Measurements from ENCODE around the gene GAB2. TPM values are rescaled to one million over a fixed set of nuclear protein-coding genes. Genes with fewer than 3 reads are reported as not detected.

GAB2 gene
- total and polyA plus RNA-seq, 2 donors (not counting 1 experiment from before 2014, with no cell fraction given), result 5.8 to 85.9 TPM

DNA sequence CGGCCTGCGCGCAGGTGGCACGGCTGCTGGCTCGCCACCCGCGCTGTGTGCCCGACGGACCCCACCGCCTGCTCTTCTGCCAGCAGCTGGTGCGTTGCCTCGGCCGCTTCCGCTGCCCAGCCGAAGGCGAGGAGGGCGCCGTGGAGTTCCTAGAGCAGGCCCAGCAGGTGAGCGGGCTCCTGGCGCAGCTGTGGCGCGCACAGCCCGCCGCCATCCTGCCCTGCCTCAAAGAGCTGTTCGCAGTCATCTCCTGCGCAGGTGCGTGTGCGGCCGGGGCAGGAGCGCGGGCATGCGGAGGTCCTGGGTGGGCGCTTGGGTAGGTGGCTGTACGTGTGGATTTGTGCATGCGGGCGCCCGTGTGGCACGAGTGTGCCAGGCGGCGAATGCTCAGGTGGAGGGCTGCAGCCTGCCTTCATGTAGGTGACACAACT, 220.9 kb downstream of the GAB2 start:
- H3K36me3 ChIP-seq (replicated peaks in 1 of 2; ENCODE audit: control extremely low read depth in 1 of 2, control insufficient read depth in 1 of 2, extremely low read depth in 1 of 2, insufficient read depth in 2 of 2, low read length in 1 of 2), result peaks cover 0 to 4% of the 10 kb centered on the region in 2 experiments
- H3K79me2 ChIP-seq (ENCODE audit: control insufficient read depth, insufficient read depth, low read length), result no peaks in the 10 kb centered on the region
- Mint-ChIP-seq H3K27me3 (no peaks in the 10 kb centered on the region), H3K9me3 (ENCODE audit: insufficient read depth) (no peaks in the 10 kb centered on the region), H3K4me3 (no peak overlapping the region), H3K27ac (no peak overlapping the region), H3K4me1 (peaks cover 7% of the 10 kb centered on the region)
- ATAC-seq (ENCODE audit: low read depth), result no peak
- TF ChIP-seq EZH2 (IDR thresholded peaks at IDR 0.05; ENCODE audit: borderline replicate concordance, insufficient read depth, low read depth, low read length, poor library complexity, severe bottlenecking), result no peak
- TF ChIP-seq, protein P1, sequence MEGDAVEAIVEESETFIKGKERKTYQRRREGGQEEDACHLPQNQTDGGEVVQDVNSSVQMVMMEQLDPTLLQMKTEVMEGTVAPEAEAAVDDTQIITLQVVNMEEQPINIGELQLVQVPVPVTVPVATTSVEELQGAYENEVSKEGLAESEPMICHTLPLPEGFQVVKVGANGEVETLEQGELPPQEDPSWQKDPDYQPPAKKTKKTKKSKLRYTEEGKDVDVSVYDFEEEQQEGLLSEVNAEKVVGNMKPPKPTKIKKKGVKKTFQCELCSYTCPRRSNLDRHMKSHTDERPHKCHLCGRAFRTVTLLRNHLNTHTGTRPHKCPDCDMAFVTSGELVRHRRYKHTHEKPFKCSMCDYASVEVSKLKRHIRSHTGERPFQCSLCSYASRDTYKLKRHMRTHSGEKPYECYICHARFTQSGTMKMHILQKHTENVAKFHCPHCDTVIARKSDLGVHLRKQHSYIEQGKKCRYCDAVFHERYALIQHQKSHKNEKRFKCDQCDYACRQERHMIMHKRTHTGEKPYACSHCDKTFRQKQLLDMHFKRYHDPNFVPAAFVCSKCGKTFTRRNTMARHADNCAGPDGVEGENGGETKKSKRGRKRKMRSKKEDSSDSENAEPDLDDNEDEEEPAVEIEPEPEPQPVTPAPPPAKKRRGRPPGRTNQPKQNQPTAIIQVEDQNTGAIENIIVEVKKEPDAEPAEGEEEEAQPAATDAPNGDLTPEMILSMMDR (IDR thresholded peaks at IDR 0.05), result no peak
- ChIA-PET POLR2A (no interaction called here), CTCF (interaction anchor here (1.2 kb wide), 1 partner anchor 368 kb away, joined by 3 read pairs; no protein-coding TSS in a partner anchor)
- 93% methylated on average over 40 of the region's 40 CpGs for WGBS (ENCODE audit: insufficient coverage)
- H3K4me3 ChIP-seq (ENCODE audit: control extremely low read depth in 1 of 5, extremely low read depth in 1 of 5, insufficient read depth in 1 of 5, low read depth in 2 of 5, low read length in 4 of 5), result no peak overlapping the region
- peaks cover 0 to 3% (median 0%) of the 10 kb centered on the region in 3 donors for H3K9me3 ChIP-seq (ENCODE audit: control extremely low read depth in 1 of 3, control insufficient read depth in 2 of 3, insufficient read depth in 1 of 3, low read length in 2 of 3)
- intact Hi-C loops (cut with micrococcal nuclease), result no loop called here
- no peaks in the 10 kb centered on the region for H3K27me3 ChIP-seq (replicated peaks in 1 of 4; ENCODE audit: control extremely low read depth in 1 of 4, control insufficient read depth in 3 of 4, insufficient read depth in 4 of 4, low read length in 3 of 4)
- no peak for DNase-seq
- H4K20me1 ChIP-seq (ENCODE audit: control insufficient read depth, insufficient read depth, low read length, poor library complexity, severe bottlenecking), result no peaks in the 10 kb centered on the region
- H3K27ac ChIP-seq (ENCODE audit: low read length in 2 of 2), result no peak overlapping the region
- H3K4me1 ChIP-seq (ENCODE audit: control insufficient read depth in 2 of 2, insufficient read depth in 2 of 2, low read length in 2 of 2), result peaks cover 4 to 5% of the 10 kb centered on the region in 2 donors
- H3K4me2 ChIP-seq (replicated peaks; ENCODE audit: low read depth, low read length, poor library complexity, severe bottlenecking), result no peak overlapping the region
- no peak overlapping the region for H3K9ac ChIP-seq (ENCODE audit: low read length)
- no peak overlapping the region for H2AFZ ChIP-seq (ENCODE audit: insufficient read depth, low read depth, low read length, poor library complexity, severe bottlenecking)

DNA sequence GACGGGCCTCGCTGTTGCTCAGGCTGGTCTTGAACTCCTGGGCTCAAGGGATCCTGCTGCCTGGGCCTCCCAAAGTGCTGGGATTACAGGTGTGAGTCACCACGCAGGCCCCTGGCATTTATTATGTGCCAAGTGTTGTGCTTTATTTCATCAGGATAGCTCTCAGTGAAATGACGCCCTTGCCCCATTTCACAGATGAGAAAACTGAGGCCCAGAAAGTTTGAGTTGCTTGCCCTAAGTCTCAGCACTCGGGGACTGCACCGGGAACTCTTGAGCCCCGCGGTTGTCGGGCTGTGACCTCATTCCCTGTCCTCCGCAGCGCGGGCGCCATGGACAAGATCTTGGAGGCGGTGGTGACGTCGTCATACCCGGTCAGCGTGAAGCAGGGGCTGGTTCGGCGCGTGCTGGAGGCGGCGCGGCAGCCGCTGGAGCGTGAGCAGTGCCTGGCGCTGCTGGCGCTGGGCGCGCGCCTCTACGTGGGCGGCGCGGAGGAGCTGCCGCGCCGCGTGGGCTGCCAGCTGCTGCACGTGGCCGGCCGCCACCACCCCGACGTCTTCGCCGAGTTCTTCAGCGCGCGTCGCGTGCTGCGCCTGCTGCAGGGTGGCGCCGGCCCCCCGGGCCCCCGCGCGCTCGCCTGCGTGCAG, 221.6 kb downstream of the GAB2 start:
- no peak overlapping the region for H3K27ac Mint-ChIP-seq
- H2AFZ ChIP-seq (ENCODE audit: insufficient read depth, low read depth, low read length, poor library complexity, severe bottlenecking), result no peak overlapping the region
- H3K9ac ChIP-seq (ENCODE audit: low read length), result no peak overlapping the region
- DNase-seq, result no peak
- 76% methylated on average over 60 of the region's 60 CpGs for WGBS (ENCODE audit: insufficient coverage)
- no peak overlapping the region for H3K4me3 ChIP-seq (ENCODE audit: control extremely low read depth in 1 of 5, extremely low read depth in 1 of 5, insufficient read depth in 1 of 5, low read depth in 2 of 5, low read length in 4 of 5)
- H3K9me3 ChIP-seq (ENCODE audit: control extremely low read depth in 1 of 3, control insufficient read depth in 2 of 3, insufficient read depth in 1 of 3, low read length in 2 of 3), result peaks cover 0 to 3% (median 0%) of the 10 kb centered on the region in 3 donors
- CTCF ChIA-PET, result interaction anchor here (1.2 to 1.6 kb wide), 2 partner anchors 32 to 369 kb away, joined by 3 read pairs; no protein-coding TSS in a partner anchor
- peaks cover 11% of the 10 kb centered on the region for H3K4me1 Mint-ChIP-seq
- no peak overlapping the region for H3K4me3 Mint-ChIP-seq
- TF ChIP-seq EZH2 (IDR thresholded peaks at IDR 0.05; ENCODE audit: borderline replicate concordance, insufficient read depth, low read depth, low read length, poor library complexity, severe bottlenecking), result no peak
- TF ChIP-seq, protein P1 (IDR thresholded peaks at IDR 0.05), result no peak
- H3K27ac ChIP-seq (ENCODE audit: low read length in 2 of 2), result no peak overlapping the region
- no peak for ATAC-seq (ENCODE audit: low read depth)
- H3K27me3 ChIP-seq (replicated peaks in 1 of 4; ENCODE audit: control extremely low read depth in 1 of 4, control insufficient read depth in 3 of 4, insufficient read depth in 4 of 4, low read length in 3 of 4), result no peaks in the 10 kb centered on the region
- no peaks in the 10 kb centered on the region for H4K20me1 ChIP-seq (ENCODE audit: control insufficient read depth, insufficient read depth, low read length, poor library complexity, severe bottlenecking)
- peaks cover 4 to 5% of the 10 kb centered on the region in 2 donors for H3K4me1 ChIP-seq (ENCODE audit: control insufficient read depth in 2 of 2, insufficient read depth in 2 of 2, low read length in 2 of 2)
- H3K79me2 ChIP-seq (ENCODE audit: control insufficient read depth, insufficient read depth, low read length), result no peaks in the 10 kb centered on the region
- POLR2A ChIA-PET, result no interaction called here
- intact Hi-C loops (cut with micrococcal nuclease), result no loop called here
- peaks cover 0 to 4% of the 10 kb centered on the region in 2 experiments for H3K36me3 ChIP-seq (replicated peaks in 1 of 2; ENCODE audit: control extremely low read depth in 1 of 2, control insufficient read depth in 1 of 2, extremely low read depth in 1 of 2, insufficient read depth in 2 of 2, low read length in 1 of 2)
- no peaks in the 10 kb centered on the region for H3K27me3 Mint-ChIP-seq
- no peaks in the 10 kb centered on the region for H3K9me3 Mint-ChIP-seq (ENCODE audit: insufficient read depth)
- H3K4me2 ChIP-seq (replicated peaks; ENCODE audit: low read depth, low read length, poor library complexity, severe bottlenecking), result no peak overlapping the region
